Glomerular visceral epithelial cell (primary cell): Measurements from ENCODE around the gene FITM2.

Experiments
- DNase-seq: peaks from one replicate; pipeline ENCODE4 v3.0.0-alpha.2; 2016; ENCODE audit errors: extremely low spot score

Gene FITM2

GRCh38 chr20:44282192-44282591 is 28.8 kb downstream of the FITM2 start:
- DNase-seq = no peak

- no peak for DNase-seq
These were observed 30.6 kb downstream of the FITM2 start for GRCh38 chr20:44280387-44280786.

DNA sequence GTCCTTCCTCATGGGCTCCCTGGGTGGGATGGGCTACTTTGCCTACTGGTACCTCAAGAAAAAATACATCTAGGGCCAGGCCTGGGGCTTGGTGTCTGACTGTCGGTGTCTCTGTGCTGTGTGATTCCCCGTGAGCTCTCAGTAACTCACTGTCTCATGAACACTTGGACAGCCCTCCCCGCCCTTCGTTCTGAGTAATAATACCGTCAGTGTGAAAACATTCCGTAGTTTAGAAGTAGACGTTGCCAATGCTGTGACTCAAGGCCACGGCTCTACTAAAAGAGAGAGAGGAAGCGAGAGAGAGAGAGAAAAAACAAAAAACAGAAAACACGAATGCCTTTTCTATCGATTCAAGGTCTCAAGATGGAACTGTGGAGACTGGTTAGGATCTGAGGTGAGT is 31.8 kb downstream of the FITM2 start:
- DNase-seq = peak; percentile 34

DNA sequence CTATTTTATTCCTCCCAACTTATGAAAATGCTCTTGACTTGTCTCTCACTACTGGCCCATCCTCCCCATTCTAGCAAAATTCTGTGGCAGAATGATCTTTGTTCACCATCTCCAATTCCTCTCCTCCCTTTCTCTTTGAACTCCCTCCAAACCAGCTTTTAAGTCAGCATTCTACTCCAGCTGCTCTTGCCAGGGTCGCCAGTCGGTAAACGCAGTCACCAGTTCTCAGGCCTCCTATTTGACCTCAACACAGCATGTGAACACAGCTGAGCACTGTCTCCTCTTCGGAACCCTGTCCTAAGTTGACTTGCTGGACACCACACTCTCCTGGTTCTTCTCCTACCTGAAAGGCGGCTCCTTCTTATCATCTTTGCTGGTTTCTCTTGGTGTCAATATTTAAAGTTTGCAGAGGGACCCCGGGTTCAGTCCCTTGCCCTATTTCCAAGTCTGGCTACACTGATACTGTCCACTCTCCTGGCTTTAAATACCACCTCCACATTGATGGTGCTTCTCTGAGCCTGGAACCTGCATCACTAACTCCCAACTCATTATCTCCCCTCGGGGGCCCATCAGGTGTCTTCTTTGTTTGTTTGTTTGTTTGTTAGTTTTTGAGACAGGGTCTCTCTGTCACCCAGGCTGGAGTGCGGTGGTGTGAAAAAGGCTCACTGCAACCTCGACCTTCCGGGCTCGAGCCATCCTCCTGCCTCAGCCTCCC is 36.5 kb downstream of the FITM2 start:
- DNase-seq = no peak

DNA sequence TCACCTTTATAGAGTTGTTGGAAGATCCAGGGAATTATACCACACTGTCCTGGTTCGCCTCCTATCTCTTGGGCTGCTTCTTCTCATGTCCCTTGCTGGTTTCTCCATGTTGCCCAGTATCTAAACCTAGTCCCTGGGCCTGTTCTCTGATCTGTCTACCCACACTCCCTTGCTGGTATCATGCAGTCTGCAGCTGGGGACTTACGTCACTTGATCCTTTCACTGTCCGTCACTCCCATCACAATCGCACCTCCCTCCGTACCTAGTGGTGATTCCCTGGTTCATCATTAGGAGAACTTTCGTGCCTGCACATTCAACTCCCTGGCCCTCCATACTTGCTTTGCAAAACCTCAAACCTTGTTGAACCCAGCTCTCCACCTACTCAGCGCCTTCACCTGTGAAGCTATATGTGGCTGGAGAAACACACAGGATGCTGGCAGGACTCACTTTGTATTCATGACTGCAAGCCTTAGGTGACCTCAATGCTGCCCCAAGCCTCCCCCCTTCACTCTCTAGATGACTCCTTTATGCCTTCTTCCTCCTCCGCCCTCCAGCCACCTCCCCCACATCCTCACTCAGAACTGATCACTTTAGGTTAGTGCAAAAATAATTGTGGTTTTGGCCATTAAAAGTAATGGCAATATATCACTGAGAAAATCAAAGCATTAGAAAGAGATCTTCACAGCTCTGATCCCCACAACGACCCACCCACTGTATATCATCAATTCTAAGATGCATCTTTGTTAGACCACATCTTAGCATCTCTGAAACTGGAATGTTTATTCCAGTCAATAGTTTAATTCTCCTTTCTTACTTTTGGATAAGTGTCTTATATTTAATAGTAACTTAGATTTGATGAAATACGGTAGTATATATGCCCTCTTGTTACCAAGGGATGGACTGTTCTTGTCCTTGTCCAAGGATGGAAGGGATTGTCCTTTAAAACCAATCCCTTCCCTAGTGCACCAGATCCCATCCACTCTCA is 37.5 kb downstream of the FITM2 start:
- DNase-seq = no peak

- DNase-seq = no peak
These were observed 38.9 kb downstream of the FITM2 start for GRCh38 chr20:44271915-44272663.

DNA sequence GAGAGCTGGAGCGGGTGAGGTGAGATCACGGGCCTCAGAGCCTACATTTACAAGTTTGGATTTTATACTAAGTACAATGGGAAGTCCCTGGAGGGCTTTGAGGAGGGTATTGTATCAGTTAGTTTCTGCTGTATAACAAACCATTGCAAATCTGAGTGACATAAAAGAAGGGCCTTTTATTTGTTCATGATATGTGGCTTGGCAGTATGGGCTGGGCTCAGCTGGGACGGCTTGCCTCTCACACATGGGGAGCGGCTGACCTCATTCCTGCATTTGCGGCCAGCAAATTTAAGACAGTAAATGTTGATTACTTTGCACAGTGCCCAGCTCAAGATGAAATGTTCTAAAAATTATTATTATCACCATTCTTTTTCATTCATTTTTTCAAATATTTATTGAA is 42.2 kb downstream of the FITM2 start:
- no peak for DNase-seq

DNA sequence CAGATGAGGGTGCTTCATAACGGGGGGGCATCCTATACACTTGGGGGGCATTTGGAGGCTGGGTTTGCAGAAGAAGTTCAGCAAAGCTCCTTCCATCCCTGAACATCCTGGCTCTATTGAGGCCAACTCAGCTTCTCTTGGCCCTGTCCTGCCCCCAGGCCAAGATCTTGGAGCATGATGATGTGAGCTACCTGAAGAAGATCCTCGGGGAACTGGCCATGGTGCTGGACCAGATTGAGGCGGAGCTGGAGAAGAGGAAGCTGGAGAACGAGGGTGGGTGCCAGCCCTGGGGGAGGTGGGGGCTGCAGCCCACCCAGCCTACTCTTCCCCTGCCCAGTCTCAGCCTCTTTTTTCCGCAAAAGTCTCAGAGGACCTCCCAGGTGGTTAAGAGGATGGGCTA is 46.7 kb downstream of the FITM2 start:
- no peak for DNase-seq

DNA sequence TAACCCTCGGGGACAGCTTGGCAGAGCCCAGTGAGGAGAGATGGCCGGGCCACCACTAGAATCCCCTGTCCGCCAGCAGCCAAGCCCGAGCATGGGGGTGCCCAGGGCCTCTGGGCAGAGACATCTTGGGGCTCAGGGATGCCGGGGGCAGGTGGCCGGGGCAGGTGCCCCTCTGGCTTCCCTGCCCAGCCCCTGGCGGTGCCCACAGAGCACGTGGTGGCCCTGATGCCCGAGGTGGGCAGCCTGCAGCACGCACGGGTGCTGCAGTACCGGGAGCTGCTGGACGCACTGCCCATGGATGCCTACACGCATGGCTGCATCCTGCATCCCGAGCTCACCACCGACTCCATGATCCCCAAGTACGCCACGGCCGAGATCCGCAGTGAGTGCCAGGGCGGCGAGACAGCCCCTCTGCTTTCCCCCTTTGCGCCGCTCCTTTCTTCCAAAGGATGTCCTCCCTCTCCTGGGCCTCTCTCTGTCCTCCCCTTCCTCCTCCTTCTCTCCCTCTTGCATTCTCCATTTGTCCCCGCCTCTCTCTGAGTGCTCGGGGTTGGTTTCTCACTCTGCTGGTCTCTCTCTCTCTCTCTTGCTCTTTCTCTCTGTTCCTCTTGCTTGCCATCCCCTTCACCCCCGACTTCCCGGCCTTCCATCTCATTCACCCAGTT is 52.6 kb downstream of the FITM2 start:
- DNase-seq = no peak

- no peak for DNase-seq
These were observed 54.0 kb downstream of the FITM2 start for GRCh38 chr20:44256961-44257360.

GRCh38 chr20:44255942-44256341 is 55.1 kb downstream of the FITM2 start:
- DNase-seq = no peak

DNA sequence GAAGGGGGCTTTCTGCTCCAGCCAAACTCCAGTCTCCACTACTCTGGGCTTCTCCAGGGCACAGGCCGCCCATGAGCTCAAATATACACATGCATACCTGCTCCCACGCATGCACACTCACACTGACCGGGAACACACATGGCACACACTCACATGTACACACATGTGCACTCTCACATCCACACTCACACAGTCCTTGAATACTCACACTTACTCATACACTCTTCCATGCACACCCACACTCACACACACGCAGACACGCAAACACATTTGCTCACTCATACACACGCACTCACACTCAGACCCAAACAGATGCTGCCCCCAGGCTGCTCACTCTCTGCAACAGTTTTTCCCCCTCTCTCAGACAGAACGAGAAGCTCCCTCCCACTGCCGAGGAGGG is 56.9 kb downstream of the FITM2 start:
- no peak for DNase-seq

GRCh38 chr20:44253528-44253927 is 57.5 kb downstream of the FITM2 start:
- no peak for DNase-seq
